Cardiac fibroblast (primary cell): ENCODE results near the gene RPS6KL1.

Source experiments
- DNase-seq, 2 donors: peaks; one replicate each; pipeline versions ENCODE4 v3.0.0 to v3.0.0-alpha.2; 2010; ENCODE audit warnings: low read depth in 2 of 2
- H3K4me3 ChIP-seq, 2 donors: replicated peaks in 1 of 2; 1 replicate in 1 of 2; 2 replicates in 1 of 2; pipeline ENCODE4 v1.5.1; 2011; ENCODE audit warnings: low read depth in 2 of 2, low read length in 2 of 2, mild to moderate bottlenecking in 2 of 2, moderate library complexity in 1 of 2
- TF ChIP-seq, protein P1 (sequence below): IDR thresholded peaks from one replicate; pipeline ENCODE4 v1.5.1; 2011; ENCODE audit warnings: low read depth, mild to moderate bottlenecking, low read length, inconsistent platforms

Gene RPS6KL1

DNA sequence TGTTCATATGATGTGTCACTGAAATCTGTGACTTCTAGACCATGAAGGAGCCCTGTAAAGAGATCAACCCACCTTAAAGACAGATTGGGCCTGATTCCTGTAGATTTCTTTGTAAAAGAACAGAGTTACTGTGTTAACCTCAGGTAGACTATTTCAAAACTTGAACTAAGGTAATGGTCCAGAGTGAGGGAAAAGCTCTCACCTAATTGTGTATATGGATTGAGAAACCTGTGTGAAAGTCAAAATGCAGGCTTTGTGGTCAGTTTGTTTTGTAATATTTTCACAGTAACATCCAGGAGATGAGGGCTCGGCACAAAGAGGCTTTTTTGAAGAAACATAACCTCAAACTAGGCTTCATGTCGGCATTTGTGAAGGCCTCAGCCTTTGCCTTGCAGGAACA lies 25.0 kb downstream of the RPS6KL1 start:
- no peak for DNase-seq
- TF ChIP-seq, protein P1, sequence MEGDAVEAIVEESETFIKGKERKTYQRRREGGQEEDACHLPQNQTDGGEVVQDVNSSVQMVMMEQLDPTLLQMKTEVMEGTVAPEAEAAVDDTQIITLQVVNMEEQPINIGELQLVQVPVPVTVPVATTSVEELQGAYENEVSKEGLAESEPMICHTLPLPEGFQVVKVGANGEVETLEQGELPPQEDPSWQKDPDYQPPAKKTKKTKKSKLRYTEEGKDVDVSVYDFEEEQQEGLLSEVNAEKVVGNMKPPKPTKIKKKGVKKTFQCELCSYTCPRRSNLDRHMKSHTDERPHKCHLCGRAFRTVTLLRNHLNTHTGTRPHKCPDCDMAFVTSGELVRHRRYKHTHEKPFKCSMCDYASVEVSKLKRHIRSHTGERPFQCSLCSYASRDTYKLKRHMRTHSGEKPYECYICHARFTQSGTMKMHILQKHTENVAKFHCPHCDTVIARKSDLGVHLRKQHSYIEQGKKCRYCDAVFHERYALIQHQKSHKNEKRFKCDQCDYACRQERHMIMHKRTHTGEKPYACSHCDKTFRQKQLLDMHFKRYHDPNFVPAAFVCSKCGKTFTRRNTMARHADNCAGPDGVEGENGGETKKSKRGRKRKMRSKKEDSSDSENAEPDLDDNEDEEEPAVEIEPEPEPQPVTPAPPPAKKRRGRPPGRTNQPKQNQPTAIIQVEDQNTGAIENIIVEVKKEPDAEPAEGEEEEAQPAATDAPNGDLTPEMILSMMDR: no peak
- no peak overlapping the region for H3K4me3 ChIP-seq

DNA sequence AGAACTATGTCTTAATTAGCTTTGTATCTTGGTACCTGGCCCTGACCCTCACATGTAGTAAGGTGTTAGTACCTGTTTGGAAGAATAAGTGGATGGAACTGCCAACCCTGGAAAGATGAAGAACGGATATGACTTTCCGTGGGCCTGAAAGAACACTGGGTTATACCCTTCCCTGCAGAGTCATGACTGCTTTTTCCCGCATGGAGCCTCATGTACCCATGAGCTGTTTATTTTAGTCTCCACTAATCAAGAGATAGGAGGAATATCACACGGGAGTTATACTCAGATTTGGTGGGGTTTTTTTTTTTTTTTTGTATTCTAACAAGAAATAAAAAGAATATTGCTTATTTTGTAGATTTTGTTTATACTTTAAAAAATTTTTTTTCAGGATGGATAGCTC lies 25.4 kb downstream of the RPS6KL1 start:
- no peak for DNase-seq
- TF ChIP-seq, protein P1: no peak
- H3K4me3 ChIP-seq: no peak overlapping the region

DNA sequence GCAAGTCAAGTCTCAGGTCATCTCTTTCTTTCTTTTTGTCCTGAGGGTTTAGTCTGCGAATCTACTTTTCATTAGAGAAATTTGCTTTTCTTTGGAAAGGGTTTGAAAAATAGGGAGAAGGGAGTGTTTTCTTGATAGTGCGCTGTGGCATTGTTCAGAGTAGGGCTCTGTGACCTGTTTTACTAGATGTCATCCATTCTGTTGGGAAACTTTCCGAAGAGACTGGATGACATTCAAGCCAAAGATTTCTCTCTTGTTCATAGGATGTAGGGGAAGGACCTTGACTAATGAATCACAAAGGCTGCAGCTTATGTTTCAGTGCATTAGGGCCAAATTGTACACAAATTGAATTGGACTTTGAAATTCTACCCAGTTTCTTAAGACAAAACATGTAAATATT lies 26.7 kb downstream of the RPS6KL1 start:
- TF ChIP-seq, protein P1: no peak
- H3K4me3 ChIP-seq: no peak overlapping the region

DNA sequence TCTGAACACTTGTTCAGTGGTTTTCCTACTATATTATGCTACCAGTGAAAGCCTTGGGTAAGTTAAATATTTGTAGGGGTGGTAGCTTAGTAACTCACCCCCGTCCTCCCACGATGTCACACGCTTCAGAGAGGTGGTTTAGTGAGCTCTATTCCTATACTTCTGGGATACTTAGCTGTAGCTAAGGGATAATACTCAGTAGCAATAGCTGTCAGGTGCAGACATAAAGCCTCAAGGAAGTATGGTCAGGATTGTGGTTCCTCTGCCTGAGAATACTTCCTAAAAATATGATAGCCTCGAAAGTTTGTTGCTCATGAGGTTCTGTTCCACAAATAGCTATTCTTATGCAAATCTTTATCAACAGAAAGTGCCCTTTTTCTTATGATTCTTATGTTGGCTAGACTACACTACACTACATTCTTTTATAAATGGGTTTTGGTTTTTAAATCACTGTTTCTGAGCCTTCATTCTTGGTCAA lies 29.4 kb downstream of the RPS6KL1 start:
- DNase-seq: no peak

More for the DNA sequence above, 26.7 kb downstream of the RPS6KL1 start:
- DNase-seq: no peak

DNA sequence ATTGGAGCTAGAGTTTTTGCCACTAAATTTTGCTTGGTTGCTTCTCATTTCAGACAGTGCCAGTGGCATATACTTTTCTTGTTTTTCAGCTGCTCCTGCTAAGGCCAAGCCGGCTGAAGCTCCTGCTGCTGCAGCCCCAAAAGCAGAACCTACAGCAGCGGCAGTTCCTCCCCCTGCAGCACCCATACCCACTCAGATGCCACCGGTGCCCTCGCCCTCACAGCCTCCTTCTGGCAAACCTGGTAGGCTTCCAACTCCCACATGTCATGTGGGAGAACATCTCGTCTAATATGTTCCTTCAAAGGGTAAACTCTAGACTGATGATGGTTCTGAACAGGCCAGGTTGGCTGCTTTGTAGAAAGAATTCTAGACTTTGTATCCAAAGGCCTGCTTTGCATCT lies 30.3 kb downstream of the RPS6KL1 start:
- TF ChIP-seq, protein P1: no peak
- DNase-seq: no peak
- H3K4me3 ChIP-seq: no peak overlapping the region

More for the DNA sequence above, 29.4 kb downstream of the RPS6KL1 start:
- H3K4me3 ChIP-seq: no peak overlapping the region
- TF ChIP-seq, protein P1: no peak

DNA sequence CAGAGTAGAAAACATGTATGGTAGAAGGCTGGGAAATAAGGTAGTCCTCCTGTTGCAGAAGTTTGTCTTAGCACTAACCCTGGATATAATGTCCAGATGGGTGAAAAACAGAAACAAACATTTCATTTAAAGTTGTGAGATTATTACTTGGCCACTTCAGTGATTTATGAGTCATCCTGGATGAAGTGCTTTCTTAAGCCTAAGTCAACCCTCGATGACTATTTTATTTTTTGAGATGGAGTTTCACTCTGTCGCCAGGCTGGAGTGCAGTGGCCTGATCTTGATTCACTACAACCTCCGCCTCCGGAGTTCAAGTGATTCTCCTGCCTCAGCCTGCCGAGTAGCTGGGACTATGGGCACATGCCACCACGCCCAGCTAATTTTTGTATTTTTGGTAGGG lies 31.2 kb downstream of the RPS6KL1 start:
- no peak overlapping the region for H3K4me3 ChIP-seq
- TF ChIP-seq, protein P1: no peak
- DNase-seq: peak; percentile 49 to 60

DNA sequence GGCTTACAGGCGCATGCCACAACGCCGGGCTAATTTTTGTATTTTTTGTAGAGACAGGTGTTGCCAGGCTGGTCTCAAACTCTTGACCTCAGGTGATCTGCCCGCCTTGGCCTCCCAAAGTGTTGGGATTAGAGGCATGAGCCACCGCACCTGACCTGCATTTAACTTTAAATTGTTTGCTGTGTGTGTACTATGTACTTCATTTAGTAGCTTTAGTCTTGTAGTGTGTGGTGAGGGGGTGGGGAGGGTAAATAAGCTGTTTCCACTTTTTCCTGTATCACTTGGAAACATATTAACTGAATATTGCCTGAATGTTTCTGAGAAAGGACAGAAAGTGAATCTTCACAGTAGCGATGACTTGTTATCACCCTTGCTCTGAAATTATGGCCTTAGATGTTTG lies 32.8 kb downstream of the RPS6KL1 start:
- no peak for DNase-seq
- TF ChIP-seq, protein P1: no peak

More for the DNA sequence above, 32.8 kb downstream of the RPS6KL1 start:
- H3K4me3 ChIP-seq: no peak overlapping the region
